ENCODE results near the gene ZDHHC17. TPM values are rescaled to one million over a fixed set of nuclear protein-coding genes. Genes with fewer than 3 reads are reported as not detected.

The ZDHHC17 gene
- polyA plus RNA-seq, 1 donor (not counting 4 experiments of a cell fraction or from before 2014, with no cell fraction given) = 28.2 TPM

GRCh38 chr12:76847260-76847659 lies 83.3 kb downstream of the ZDHHC17 start:
- dilution Hi-C loops (cut with MboI; ENCODE audit: extremely low pct_ligation_motif_present, low sequenced_read_pairs) = no loop called here
- H3K36me3 ChIP-seq (ENCODE audit: control insufficient read depth in 2 of 2, extremely low read depth in 1 of 2, insufficient read depth in 2 of 2, low read length in 2 of 2) = peaks cover 0 to 7% of the 10 kb centered on the region in 2 experiments
- FAIRE-seq = no peak

GRCh38 chr12:76848132-76848531 lies 84.2 kb downstream of the ZDHHC17 start:
- FAIRE-seq (no peak), DNase-seq (ENCODE audit: low read depth, low spot score) (no peak)
- TF ChIP-seq CTCF (optimal IDR thresholded peaks at IDR 0.05 in 1 of 3, IDR thresholded peaks at IDR 0.05 in 1 of 3, conservative IDR thresholded peaks at IDR 0.05 in 1 of 3; ENCODE audit: extremely low read depth in 1 of 3, insufficient read depth in 2 of 3, low read length in 3 of 3) (no peak), EZH2 (IDR thresholded peaks at IDR 0.05; ENCODE audit: low read length) (no peak)
- H2AFZ ChIP-seq (ENCODE audit: control insufficient read depth, low read length) = no peak overlapping the region
- no peaks in the 10 kb centered on the region for H3K9me3 ChIP-seq (ENCODE audit: control insufficient read depth, low read depth, low read length)
- H4K20me1 ChIP-seq (ENCODE audit: control insufficient read depth, extremely low read depth, insufficient read depth, low read length) = no peaks in the 10 kb centered on the region
- H3K27ac ChIP-seq (ENCODE audit: control insufficient read depth, insufficient read depth, low read length) = no peak overlapping the region
- no peak overlapping the region for H3K4me2 ChIP-seq (ENCODE audit: control insufficient read depth, extremely low read depth, insufficient read depth, low read depth, low read length)
- no peaks in the 10 kb centered on the region for H3K27me3 ChIP-seq (ENCODE audit: control insufficient read depth, extremely low read depth, insufficient read depth, low read length)
- peaks cover 0 to 7% of the 10 kb centered on the region in 2 experiments for H3K36me3 ChIP-seq (ENCODE audit: control insufficient read depth in 2 of 2, extremely low read depth in 1 of 2, insufficient read depth in 2 of 2, low read length in 2 of 2)
- dilution Hi-C loops (cut with MboI; ENCODE audit: extremely low pct_ligation_motif_present, low sequenced_read_pairs) = no loop called here
- no peak overlapping the region for H3K4me3 ChIP-seq (ENCODE audit: control insufficient read depth in 2 of 3, extremely low read depth in 1 of 3, insufficient read depth in 2 of 3, low read depth in 1 of 3, low read length in 3 of 3)
- no peaks in the 10 kb centered on the region for H3K4me1 ChIP-seq (ENCODE audit: control insufficient read depth, extremely low read depth, insufficient read depth, low read length)
- no peaks in the 10 kb centered on the region for H3K79me2 ChIP-seq (ENCODE audit: control insufficient read depth, insufficient read depth, low read length)
- no peak overlapping the region for H3K9ac ChIP-seq (ENCODE audit: control insufficient read depth, extremely low read depth, insufficient read depth, low read length)
- H3K9me1 ChIP-seq (ENCODE audit: control insufficient read depth, extremely low read depth, insufficient read depth, low read length) = no peaks in the 10 kb centered on the region

More at GRCh38 chr12:76847260-76847659, 83.3 kb downstream of the ZDHHC17 start:
- Histone ChIP-seq H4K20me1 (ENCODE audit: control insufficient read depth, extremely low read depth, insufficient read depth, low read length) (no peaks in the 10 kb centered on the region), H3K27me3 (ENCODE audit: control insufficient read depth, extremely low read depth, insufficient read depth, low read length) (no peaks in the 10 kb centered on the region), H3K79me2 (ENCODE audit: control insufficient read depth, insufficient read depth, low read length) (no peaks in the 10 kb centered on the region), H3K4me1 (ENCODE audit: control insufficient read depth, extremely low read depth, insufficient read depth, low read length) (no peaks in the 10 kb centered on the region), H2AFZ (ENCODE audit: control insufficient read depth, low read length) (no peak overlapping the region), H3K9me1 (ENCODE audit: control insufficient read depth, extremely low read depth, insufficient read depth, low read length) (no peaks in the 10 kb centered on the region), H3K9me3 (ENCODE audit: control insufficient read depth, low read depth, low read length) (no peaks in the 10 kb centered on the region), H3K9ac (ENCODE audit: control insufficient read depth, extremely low read depth, insufficient read depth, low read length) (no peak overlapping the region), H3K4me3 (ENCODE audit: control insufficient read depth in 2 of 3, extremely low read depth in 1 of 3, insufficient read depth in 2 of 3, low read depth in 1 of 3, low read length in 3 of 3) (no peak overlapping the region), H3K4me2 (ENCODE audit: control insufficient read depth, extremely low read depth, insufficient read depth, low read depth, low read length) (no peak overlapping the region), H3K27ac (ENCODE audit: control insufficient read depth, insufficient read depth, low read length) (no peak overlapping the region)
- no peak for DNase-seq (ENCODE audit: low read depth, low spot score)
- no peak for TF ChIP-seq CTCF (optimal IDR thresholded peaks at IDR 0.05 in 1 of 3, IDR thresholded peaks at IDR 0.05 in 1 of 3, conservative IDR thresholded peaks at IDR 0.05 in 1 of 3; ENCODE audit: extremely low read depth in 1 of 3, insufficient read depth in 2 of 3, low read length in 3 of 3)
